A673 (cell line): ENCODE measurements around the gene SFT2D1. TPM values are rescaled to one million over a fixed set of nuclear protein-coding genes. Genes with fewer than 3 reads are reported as not detected.

Source experiments
- BruUV-seq: library from RNA; stranded (reverse); fragments of 400-500 nt; replicated peaks from 2 replicates; lab custom pipeline; 2021; lab: Mats Ljungman, UMichigan
- CTCF ChIA-PET: fragments of 300-600 bp; sonication (Branson Sonifier 250); formaldehyde crosslinking; loops from one replicate; lab custom pipeline; 2022; ENCODE audit warnings: antibody characterized with exemption; lab: Charles Lee
- POLR2A ChIA-PET: fragments of 300-600 bp; sonication (Branson Sonifier 250); formaldehyde crosslinking; loops from one replicate; lab custom pipeline; 2022; ENCODE audit warnings: antibody characterized with exemption; ENCODE audit not compliant: low non-redundant PET; lab: Charles Lee
- DNase-seq: peaks from one replicate; pipeline ENCODE4 v3.0.0-alpha.2; 2015; ENCODE audit warnings: low spot score
- H3K27ac ChIP-seq: fragments of 200-600 bp; sonication (generic); 2 replicates; pipeline ENCODE4 v1.5.1; 2016; ENCODE audit warnings: mixed run types, low read depth, mild to moderate bottlenecking, mixed read lengths, antibody characterized with exemption, low read length; ENCODE audit not compliant: poor library complexity, severe bottlenecking
- H3K27me3 ChIP-seq: fragments of 200-600 bp; sonication (generic); replicated peaks from 2 replicates; pipeline ENCODE4 v1.6.1; 2017; ENCODE audit warnings: mixed run types, low read depth, mild to moderate bottlenecking, mixed read lengths, antibody characterized with exemption, low read length; ENCODE audit not compliant: insufficient read depth, poor library complexity
- H3K36me3 ChIP-seq: fragments of 200-600 bp; sonication (generic); 2 replicates; pipeline ENCODE4 v1.6.1; 2016; ENCODE audit warnings: mixed run types, mild to moderate bottlenecking, mixed read lengths, antibody characterized with exemption, low read length; ENCODE audit not compliant: insufficient read depth, poor library complexity, severe bottlenecking
- H3K4me1 ChIP-seq: fragments of 200-600 bp; sonication (generic); 2 replicates; pipeline ENCODE4 v1.6.1; 2017; ENCODE audit warnings: mixed run types, mild to moderate bottlenecking, mixed read lengths, antibody characterized with exemption, low read length; ENCODE audit not compliant: insufficient read depth, poor library complexity, severe bottlenecking
- H3K4me3 ChIP-seq: fragments of 200-600 bp; sonication (generic); 2 replicates; pipeline ENCODE4 v1.5.1; 2016; ENCODE audit warnings: low read depth, mixed run types, mild to moderate bottlenecking, mixed read lengths, low read length; ENCODE audit not compliant: poor library complexity, severe bottlenecking
- H3K9me3 ChIP-seq: fragments of 200-600 bp; sonication (generic); 2 replicates; pipeline ENCODE4 v1.6.1; 2016; ENCODE audit warnings: mixed run types, low read depth, mild to moderate bottlenecking, mixed read lengths, antibody characterized with exemption, low read length; ENCODE audit not compliant: poor library complexity, severe bottlenecking
- CTCF ChIP-seq: fragments of 300-800, 200-600 bp; sonication (generic); conservative IDR thresholded peaks from 2 replicates; pipeline ENCODE4 v1.5.1; 2017; ENCODE audit warnings: low read depth, mild to moderate bottlenecking, antibody characterized with exemption, low read length, moderate library complexity, mixed read lengths
- EZH2 ChIP-seq: fragments of 200-600 bp; sonication (generic); IDR thresholded peaks from 2 replicates; pipeline ENCODE4 v1.6.1; 2017; ENCODE audit warnings: borderline replicate concordance, low read depth, mild to moderate bottlenecking, mixed read lengths, antibody characterized with exemption, low read length; ENCODE audit not compliant: poor library complexity, severe bottlenecking
- intact Hi-C: fragments of 100-400 bp; cut with micrococcal nuclease; formaldehyde crosslinking; loops from one replicate; pipeline ENCODE4 v1.10.0; 2022; ENCODE audit not compliant: unreplicated experiment
- total RNA-seq: library from RNA; stranded (reverse); gene quantifications from 2 replicates; pipeline ENCODE4 v1.2.3, GENCODE V29; 2021

Gene SFT2D1
- total RNA-seq, 1 experiment from 2014 or later = 62.0 TPM

GRCh38 chr6:166315436-166315835 lies 26.9 kb downstream of the SFT2D1 start:
- intact Hi-C loops = no loop called here
- H3K9me3 ChIP-seq = no peaks in the 10 kb centered on the region
- POLR2A ChIA-PET = no interaction called here
- no peak overlapping the region for H3K27ac ChIP-seq
- BruUV-seq = no TSS peak
- H3K4me1 ChIP-seq = no peaks in the 10 kb centered on the region
- no peak for DNase-seq
- H3K27me3 ChIP-seq = no peaks in the 10 kb centered on the region
- H3K4me3 ChIP-seq = no peak overlapping the region
- no peaks in the 10 kb centered on the region for H3K36me3 ChIP-seq
- TF ChIP-seq CTCF = no peak
- CTCF ChIA-PET = no interaction called here

- no peaks in the 10 kb centered on the region for H3K4me1 ChIP-seq
- TF ChIP-seq EZH2 = no peak
- no peak for TF ChIP-seq CTCF
- intact Hi-C loops = no loop called here
- CTCF ChIA-PET = no interaction called here
- no peak overlapping the region for H3K4me3 ChIP-seq
- H3K9me3 ChIP-seq = no peaks in the 10 kb centered on the region
- BruUV-seq = no TSS peak
- peaks cover 5% of the 10 kb centered on the region for H3K27me3 ChIP-seq
- H3K36me3 ChIP-seq = no peaks in the 10 kb centered on the region
- DNase-seq = no peak
- H3K27ac ChIP-seq = no peak overlapping the region
- POLR2A ChIA-PET = no interaction called here
Measured at GRCh38 chr6:166314454-166314853, 27.9 kb downstream of the SFT2D1 start.

GRCh38 chr6:166313255-166314070 lies 28.9 kb downstream of the SFT2D1 start:
- Histone ChIP-seq H3K27ac (no peak overlapping the region), H3K9me3 (no peaks in the 10 kb centered on the region), H3K4me1 (no peaks in the 10 kb centered on the region), H3K27me3 (peaks cover 15% of the 10 kb centered on the region), H3K36me3 (no peaks in the 10 kb centered on the region), H3K4me3 (no peak overlapping the region)
- intact Hi-C loops = loop anchor here (2.0 kb wide), 1 partner anchor 87 kb away; no protein-coding TSS in a partner anchor
- CTCF ChIA-PET = interaction anchor here (0.6 to 1.1 kb wide), 6 partner anchors 29 to 212 kb away, joined by 3 to 9 read pairs (median 4); no protein-coding TSS in a partner anchor
- DNase-seq = peak; percentile 56
- POLR2A ChIA-PET = interaction anchor here (0.6 kb wide), 1 partner anchor 305 kb away, joined by 6 read pairs; no protein-coding TSS in a partner anchor
- BruUV-seq = no TSS peak
- TF ChIP-seq EZH2 = no peak
- TF ChIP-seq CTCF = peak; percentile 83
